MCF 10A (cell line): ENCODE data around the gene PRRG4. TPM values are rescaled to one million over a fixed set of nuclear protein-coding genes. Genes with fewer than 3 reads are reported as not detected.
"Not testable (repeated sequence)": the region's sequence is repeated elsewhere in the genome, so short reads cannot be mapped to it uniquely, and the experiment has no call there.

Experiments used
- Bru-seq: library from RNA; stranded (reverse); fragments of 400-500 nt; gene quantifications from one replicate; lab custom pipeline; 2021; lab: Mats Ljungman, UMichigan
- BruChase-seq, 2 experiments: library from RNA; stranded (reverse); fragments of 400-500 nt; gene quantifications; one replicate each; lab custom pipeline; 2021; lab: Mats Ljungman, UMichigan
- BruUV-seq: library from RNA; stranded (reverse); fragments of 400-500 nt; replicated peaks from 2 replicates; lab custom pipeline; 2021; lab: Mats Ljungman, UMichigan
- CTCF ChIA-PET: fragments of 300-600 bp; sonication (Branson Sonifier 250); formaldehyde crosslinking; extraction: SDS; loops from one replicate; lab custom pipeline; 2021; ENCODE audit warnings: antibody characterized with exemption, inconsistent platforms; lab: Yijun Ruan, JAX
- POLR2A ChIA-PET: fragments of 300-600, 350-650 bp; sonication (Branson Sonifier 250); formaldehyde crosslinking; extraction: SDS; loops from one replicate; lab custom pipeline; 2020; ENCODE audit warnings: antibody characterized with exemption, inconsistent platforms; lab: Yijun Ruan, JAX
- DNase-seq: peaks from one replicate; pipeline ENCODE4 v3.0.0-alpha.2; 2018; ENCODE audit not compliant: unreplicated experiment
- H3K27ac Mint-ChIP-seq: one replicate; pipeline ENCODE4 v1.8.0; 2022; ENCODE audit warnings: mild to moderate bottlenecking, low read depth, mixed read lengths; ENCODE audit not compliant: unreplicated experiment
- H3K27me3 Mint-ChIP-seq: one replicate; pipeline ENCODE4 v1.8.0; 2022; ENCODE audit warnings: mixed read lengths; ENCODE audit not compliant: insufficient read depth, unreplicated experiment
- H3K36me3 Mint-ChIP-seq: one replicate; pipeline ENCODE4 v1.8.0; 2022; ENCODE audit warnings: mild to moderate bottlenecking, moderate library complexity, mixed read lengths; ENCODE audit not compliant: insufficient read depth, unreplicated experiment
- H3K4me1 Mint-ChIP-seq: one replicate; pipeline ENCODE4 v1.8.0; 2022; ENCODE audit warnings: mixed read lengths; ENCODE audit not compliant: insufficient read depth, unreplicated experiment
- H3K4me3 Mint-ChIP-seq: one replicate; pipeline ENCODE4 v1.8.0; 2022; ENCODE audit warnings: mild to moderate bottlenecking, moderate library complexity, mixed read lengths; ENCODE audit not compliant: unreplicated experiment
- H3K9me3 Mint-ChIP-seq: one replicate; pipeline ENCODE4 v1.8.0; 2022; ENCODE audit warnings: mixed read lengths; ENCODE audit not compliant: unreplicated experiment
- CTCF ChIP-seq: fragments of 200-600 bp; IDR thresholded peaks from one replicate; pipeline ENCODE4 v1.8.0; 2022; ENCODE audit warnings: antibody characterized with exemption, mild to moderate bottlenecking; ENCODE audit not compliant: unreplicated experiment
- intact Hi-C: fragments of 100-400 bp; cut with micrococcal nuclease; formaldehyde crosslinking; loops from 2 replicates; pipeline ENCODE4 v1.14.1; 2022
- long read RNA-seq: library from polyadenylated mRNA; stranded (forward); transcript quantifications from one replicate; pipeline ENCODE4 v2.0.0, GENCODE V29; 2022
- total RNA-seq: library from RNA; stranded (reverse); gene quantifications from 2 replicates; pipeline ENCODE4 v1.2.3, GENCODE V29; 2022

Gene PRRG4
- total RNA-seq (1.1 and 1.2 TPM in 2 replicates), Bru-seq, nascent RNA (percentile 37 among the genes with signal in this experiment), BruChase-seq, experiment 1, labeled RNA remaining after a 6-hour chase (percentile 56 among the genes with signal in this experiment), BruChase-seq, experiment 2, labeled RNA remaining after a 2-hour chase (percentile 44 among the genes with signal in this experiment)
- long read RNA-seq, full-length matches to known transcripts, result 1 of 2 reads
- long read RNA-seq, partial matches to known transcripts, result 1 of 2 reads
- long read RNA-seq, other reads (novel, unspliced or antisense), result 0 of 2 reads

GRCh38 chr11:32829680-32830412 lies at the start of gene PRRG4:
PRRG4 (plus strand) TSS chr11:32829927; CDS start chr11:32830530, 603 bp downstream.
- DNase-seq, result peak; percentile 77
- BruUV-seq, result no TSS peak
- no peaks in the 10 kb centered on the region for H3K9me3 Mint-ChIP-seq
- no peak for TF ChIP-seq CTCF
- ChIA-PET CTCF (interaction anchor here (1.3 kb wide), 1 partner anchor 63 kb away, joined by 7 read pairs; the partner anchor contains the start of gene QSER1), POLR2A (interaction anchor here (0.6 to 9.1 kb wide), 10 partner anchors 9 to 281 kb away, joined by 3 to 76 read pairs (median 5); partner anchors contain the start of gene QSER1)
- no peaks in the 10 kb centered on the region for H3K4me1 Mint-ChIP-seq
- peak within 1 kb of the TSS; percentile 81 for H3K4me3 Mint-ChIP-seq
- H3K27ac Mint-ChIP-seq, result peak within 1 kb of the TSS; percentile 81
- no peaks in the 10 kb centered on the region for H3K27me3 Mint-ChIP-seq
- intact Hi-C loops, result loop anchor here (5.0 kb wide), 1 partner anchor 62 kb away; the partner anchor contains the start of gene QSER1
- H3K36me3 Mint-ChIP-seq, result no peaks in the 10 kb centered on the region

- intact Hi-C loops, H3K27ac Mint-ChIP-seq, H3K9me3 Mint-ChIP-seq, DNase-seq, BruUV-seq, H3K4me3 Mint-ChIP-seq, H3K27me3 Mint-ChIP-seq, H3K36me3 Mint-ChIP-seq, H3K4me1 Mint-ChIP-seq, POLR2A ChIA-PET: not testable (repeated sequence)
- CTCF ChIA-PET, result interaction anchor here (2.8 kb wide), 1 partner anchor 12 kb away, joined by 14 read pairs; no protein-coding TSS in a partner anchor
Observed at GRCh38 chr11:32780839-32781238, 48.9 kb upstream of the PRRG4 start.

GRCh38 chr11:32781721-32782120 lies 48.0 kb upstream of the PRRG4 start:
- intact Hi-C loops, result no loop called here
- Mint-ChIP-seq H3K27me3 (no peaks in the 10 kb centered on the region), H3K9me3 (no peaks in the 10 kb centered on the region), H3K36me3 (no peaks in the 10 kb centered on the region), H3K4me1 (no peaks in the 10 kb centered on the region), H3K4me3 (no peak overlapping the region), H3K27ac (no peak overlapping the region)
- POLR2A ChIA-PET, result no interaction called here
- no peak for DNase-seq
- CTCF ChIA-PET, result interaction anchor here (0.6 kb wide), 1 partner anchor 9 kb away, joined by 4 read pairs; no protein-coding TSS in a partner anchor
- BruUV-seq, result no TSS peak
- TF ChIP-seq CTCF, result no peak

GRCh38 chr11:32785262-32785661 lies 44.5 kb upstream of the PRRG4 start:
- H3K9me3 Mint-ChIP-seq, result no peaks in the 10 kb centered on the region
- ChIA-PET POLR2A (interaction anchor here (1.0 kb wide), 2 partner anchors 14 to 60 kb away, joined by 3 to 4 read pairs; no protein-coding TSS in a partner anchor), CTCF (interaction anchor here (1.4 kb wide), 2 partner anchors 58 to 72 kb away, joined by 3 to 6 read pairs; no protein-coding TSS in a partner anchor)
- no peak for TF ChIP-seq CTCF
- no peaks in the 10 kb centered on the region for H3K4me1 Mint-ChIP-seq
- H3K36me3 Mint-ChIP-seq, result no peaks in the 10 kb centered on the region
- BruUV-seq, result no TSS peak
- no peak for DNase-seq
- H3K4me3 Mint-ChIP-seq, result no peak overlapping the region
- intact Hi-C loops, result no loop called here
- no peak overlapping the region for H3K27ac Mint-ChIP-seq
- no peaks in the 10 kb centered on the region for H3K27me3 Mint-ChIP-seq
